ENCODE results near the gene CACNA1G. TPM values are rescaled to one million over a fixed set of nuclear protein-coding genes. Genes with fewer than 3 reads are reported as not detected.

The CACNA1G gene
- polyA plus RNA-seq, 1 donor (not counting 4 experiments of a cell fraction or from before 2014, with no cell fraction given) = 0.07 TPM

- H3K79me2 ChIP-seq (ENCODE audit: control insufficient read depth, insufficient read depth, low read length) = no peaks in the 10 kb centered on the region
- no peaks in the 10 kb centered on the region for H3K9me1 ChIP-seq (ENCODE audit: control insufficient read depth, extremely low read depth, insufficient read depth, low read length)
- TF ChIP-seq CTCF (optimal IDR thresholded peaks at IDR 0.05 in 1 of 3, IDR thresholded peaks at IDR 0.05 in 1 of 3, conservative IDR thresholded peaks at IDR 0.05 in 1 of 3; ENCODE audit: extremely low read depth in 1 of 3, insufficient read depth in 2 of 3, low read length in 3 of 3) = no peak
- no peak for TF ChIP-seq EZH2 (IDR thresholded peaks at IDR 0.05; ENCODE audit: low read length)
- DNase-seq (ENCODE audit: low read depth, low spot score) (no peak), FAIRE-seq (no peak)
- H3K27me3 ChIP-seq (ENCODE audit: control insufficient read depth, extremely low read depth, insufficient read depth, low read length) = peaks cover 34% of the 10 kb centered on the region
- H4K20me1 ChIP-seq (ENCODE audit: control insufficient read depth, extremely low read depth, insufficient read depth, low read length) = no peaks in the 10 kb centered on the region
- H3K4me3 ChIP-seq (ENCODE audit: control insufficient read depth in 2 of 3, extremely low read depth in 1 of 3, insufficient read depth in 2 of 3, low read depth in 1 of 3, low read length in 3 of 3) = no peak overlapping the region
- H2AFZ ChIP-seq (ENCODE audit: control insufficient read depth, low read length) = no peak overlapping the region
- peaks cover 2% of the 10 kb centered on the region for H3K4me1 ChIP-seq (ENCODE audit: control insufficient read depth, extremely low read depth, insufficient read depth, low read length)
- dilution Hi-C loops (cut with MboI; ENCODE audit: extremely low pct_ligation_motif_present, low sequenced_read_pairs) = no loop called here
- no peak overlapping the region for H3K27ac ChIP-seq (ENCODE audit: control insufficient read depth, insufficient read depth, low read length)
- H3K9ac ChIP-seq (ENCODE audit: control insufficient read depth, extremely low read depth, insufficient read depth, low read length) = no peak overlapping the region
- no peak overlapping the region for H3K4me2 ChIP-seq (ENCODE audit: control insufficient read depth, extremely low read depth, insufficient read depth, low read depth, low read length)
- no peaks in the 10 kb centered on the region for H3K36me3 ChIP-seq (ENCODE audit: control insufficient read depth in 2 of 2, extremely low read depth in 1 of 2, insufficient read depth in 2 of 2, low read length in 2 of 2)
- no peaks in the 10 kb centered on the region for H3K9me3 ChIP-seq (ENCODE audit: control insufficient read depth, low read depth, low read length)
Observed at GRCh38 chr17:50609380-50610074, 49.0 kb downstream of the CACNA1G start.

- FAIRE-seq = no peak
- no peaks in the 10 kb centered on the region for H4K20me1 ChIP-seq (ENCODE audit: control insufficient read depth, extremely low read depth, insufficient read depth, low read length)
Observed at GRCh38 chr17:50611634-50612033, 51.1 kb downstream of the CACNA1G start.

More at GRCh38 chr17:50611634-50612033, 51.1 kb downstream of the CACNA1G start:
- Histone ChIP-seq H3K4me2 (ENCODE audit: control insufficient read depth, extremely low read depth, insufficient read depth, low read depth, low read length) (no peak overlapping the region), H3K79me2 (ENCODE audit: control insufficient read depth, insufficient read depth, low read length) (no peaks in the 10 kb centered on the region), H3K4me1 (ENCODE audit: control insufficient read depth, extremely low read depth, insufficient read depth, low read length) (peaks cover 2% of the 10 kb centered on the region), H3K4me3 (ENCODE audit: control insufficient read depth in 2 of 3, extremely low read depth in 1 of 3, insufficient read depth in 2 of 3, low read depth in 1 of 3, low read length in 3 of 3) (no peak overlapping the region), H3K9me1 (ENCODE audit: control insufficient read depth, extremely low read depth, insufficient read depth, low read length) (no peaks in the 10 kb centered on the region), H3K36me3 (ENCODE audit: control insufficient read depth in 2 of 2, extremely low read depth in 1 of 2, insufficient read depth in 2 of 2, low read length in 2 of 2) (no peaks in the 10 kb centered on the region), H3K27ac (ENCODE audit: control insufficient read depth, insufficient read depth, low read length) (no peak overlapping the region), H3K9me3 (ENCODE audit: control insufficient read depth, low read depth, low read length) (no peaks in the 10 kb centered on the region), H3K27me3 (ENCODE audit: control insufficient read depth, extremely low read depth, insufficient read depth, low read length) (peaks cover 18% of the 10 kb centered on the region), H3K9ac (ENCODE audit: control insufficient read depth, extremely low read depth, insufficient read depth, low read length) (no peak overlapping the region), H2AFZ (ENCODE audit: control insufficient read depth, low read length) (no peak overlapping the region)
- dilution Hi-C loops (cut with MboI; ENCODE audit: extremely low pct_ligation_motif_present, low sequenced_read_pairs) = no loop called here
- TF ChIP-seq EZH2 (IDR thresholded peaks at IDR 0.05; ENCODE audit: low read length) (no peak), CTCF (optimal IDR thresholded peaks at IDR 0.05 in 1 of 3, IDR thresholded peaks at IDR 0.05 in 1 of 3, conservative IDR thresholded peaks at IDR 0.05 in 1 of 3; ENCODE audit: extremely low read depth in 1 of 3, insufficient read depth in 2 of 3, low read length in 3 of 3) (no peak)
- DNase-seq (ENCODE audit: low read depth, low spot score) = no peak
